Glutamatergic neuron (in vitro differentiated cells): ENCODE measurements around the gene MND1. TPM values are rescaled to one million over a fixed set of nuclear protein-coding genes. Genes with fewer than 3 reads are reported as not detected.

ENCODE experiments used
- DNase-seq: peaks from one replicate; pipeline ENCODE4 v3.0.0; 2022
- H3K27ac Mint-ChIP-seq: one replicate; pipeline ENCODE4 v1.8.0; 2020; ENCODE audit warnings: mild to moderate bottlenecking, mixed read lengths, inconsistent platforms; ENCODE audit not compliant: unreplicated experiment
- H3K27me3 Mint-ChIP-seq: one replicate; pipeline ENCODE4 v1.8.0; 2020; ENCODE audit warnings: mild to moderate bottlenecking, moderate library complexity, mixed read lengths, inconsistent platforms; ENCODE audit not compliant: unreplicated experiment
- H3K36me3 Mint-ChIP-seq: one replicate; pipeline ENCODE4 v1.8.0; 2020; ENCODE audit warnings: mild to moderate bottlenecking, mixed read lengths, inconsistent platforms; ENCODE audit not compliant: unreplicated experiment
- H3K4me1 Mint-ChIP-seq: one replicate; pipeline ENCODE4 v1.8.0; 2020; ENCODE audit warnings: mild to moderate bottlenecking, low read depth, mixed read lengths, inconsistent platforms; ENCODE audit not compliant: unreplicated experiment
- H3K4me3 Mint-ChIP-seq: one replicate; pipeline ENCODE4 v1.8.0; 2020; ENCODE audit warnings: mild to moderate bottlenecking, mixed read lengths, inconsistent platforms; ENCODE audit not compliant: unreplicated experiment
- H3K9me3 Mint-ChIP-seq: one replicate; pipeline ENCODE4 v1.8.0; 2020; ENCODE audit warnings: mild to moderate bottlenecking, moderate library complexity, mixed read lengths, inconsistent platforms; ENCODE audit not compliant: unreplicated experiment
- total RNA-seq: library from RNA; stranded (reverse); fragmentation: NEBNext Ultra II Directional; extraction: Animal tissue kit (Norgen Biotek cat#: 25700); gene quantifications from one replicate; pipeline ENCODE4 v1.2.1, GENCODE V29; 2021; ENCODE audit not compliant: unreplicated experiment
- TF ChIP-seq, protein P1 (sequence below): fragments of 200-600 bp; sonication (generic); IDR thresholded peaks from one replicate; pipeline ENCODE4 v1.5.0; 2021; ENCODE audit not compliant: partially characterized antibody, unreplicated experiment

Gene MND1
- total RNA-seq, 1 donor from 2014 or later: 2.0 TPM

DNA sequence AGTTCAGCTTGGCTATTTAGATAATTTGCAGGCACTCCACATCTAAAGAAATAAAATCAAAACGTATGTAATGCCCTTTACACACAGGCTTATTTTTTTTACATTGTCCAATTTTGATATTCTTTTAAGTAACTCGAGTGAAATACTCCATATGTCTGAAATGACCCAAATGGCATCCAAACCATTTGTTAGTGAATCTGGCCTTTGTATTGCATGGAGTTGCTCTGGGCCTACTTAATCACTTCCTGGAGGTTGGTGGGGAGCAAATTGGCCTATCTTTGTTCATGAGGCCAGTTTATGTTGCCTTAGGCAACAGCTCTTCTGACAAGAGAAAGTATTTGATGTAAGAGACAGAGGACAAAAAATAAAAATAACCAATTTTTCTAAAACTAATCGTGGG lies 74.1 kb downstream of the MND1 start:
- H3K36me3 Mint-ChIP-seq: no peaks in the 10 kb centered on the region
- no peak overlapping the region for H3K27ac Mint-ChIP-seq
- H3K4me1 Mint-ChIP-seq: peaks cover 8% of the 10 kb centered on the region
- no peaks in the 10 kb centered on the region for H3K9me3 Mint-ChIP-seq
- H3K27me3 Mint-ChIP-seq: no peaks in the 10 kb centered on the region
- no peak overlapping the region for H3K4me3 Mint-ChIP-seq
- TF ChIP-seq, protein P1, sequence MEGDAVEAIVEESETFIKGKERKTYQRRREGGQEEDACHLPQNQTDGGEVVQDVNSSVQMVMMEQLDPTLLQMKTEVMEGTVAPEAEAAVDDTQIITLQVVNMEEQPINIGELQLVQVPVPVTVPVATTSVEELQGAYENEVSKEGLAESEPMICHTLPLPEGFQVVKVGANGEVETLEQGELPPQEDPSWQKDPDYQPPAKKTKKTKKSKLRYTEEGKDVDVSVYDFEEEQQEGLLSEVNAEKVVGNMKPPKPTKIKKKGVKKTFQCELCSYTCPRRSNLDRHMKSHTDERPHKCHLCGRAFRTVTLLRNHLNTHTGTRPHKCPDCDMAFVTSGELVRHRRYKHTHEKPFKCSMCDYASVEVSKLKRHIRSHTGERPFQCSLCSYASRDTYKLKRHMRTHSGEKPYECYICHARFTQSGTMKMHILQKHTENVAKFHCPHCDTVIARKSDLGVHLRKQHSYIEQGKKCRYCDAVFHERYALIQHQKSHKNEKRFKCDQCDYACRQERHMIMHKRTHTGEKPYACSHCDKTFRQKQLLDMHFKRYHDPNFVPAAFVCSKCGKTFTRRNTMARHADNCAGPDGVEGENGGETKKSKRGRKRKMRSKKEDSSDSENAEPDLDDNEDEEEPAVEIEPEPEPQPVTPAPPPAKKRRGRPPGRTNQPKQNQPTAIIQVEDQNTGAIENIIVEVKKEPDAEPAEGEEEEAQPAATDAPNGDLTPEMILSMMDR: no peak
- DNase-seq: no peak

DNA sequence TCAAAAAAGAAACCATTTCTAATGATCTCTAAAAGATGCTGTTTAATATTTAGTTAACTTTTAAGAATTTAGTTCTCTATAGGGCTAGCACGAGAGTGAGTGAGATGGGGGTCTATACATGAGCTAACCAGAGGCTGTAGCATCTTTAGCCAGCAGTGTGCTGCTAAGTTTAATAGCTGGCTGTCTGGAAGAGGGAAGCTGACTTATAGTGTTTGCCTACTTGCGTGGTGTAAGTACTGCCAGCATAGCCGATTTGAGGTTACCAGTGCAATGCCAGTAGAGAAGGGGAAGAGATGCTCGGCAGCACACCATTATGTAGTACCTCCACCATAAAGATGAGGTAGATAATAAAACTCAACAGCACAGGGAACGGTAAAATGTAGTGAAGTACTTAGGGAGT lies 74.5 kb downstream of the MND1 start:
- TF ChIP-seq, protein P1: no peak
- no peak overlapping the region for H3K27ac Mint-ChIP-seq
- H3K27me3 Mint-ChIP-seq: no peaks in the 10 kb centered on the region
- no peak overlapping the region for H3K4me3 Mint-ChIP-seq
- no peak for DNase-seq
- H3K9me3 Mint-ChIP-seq: no peaks in the 10 kb centered on the region
- H3K4me1 Mint-ChIP-seq: peaks cover 3% of the 10 kb centered on the region
- H3K36me3 Mint-ChIP-seq: no peaks in the 10 kb centered on the region

DNA sequence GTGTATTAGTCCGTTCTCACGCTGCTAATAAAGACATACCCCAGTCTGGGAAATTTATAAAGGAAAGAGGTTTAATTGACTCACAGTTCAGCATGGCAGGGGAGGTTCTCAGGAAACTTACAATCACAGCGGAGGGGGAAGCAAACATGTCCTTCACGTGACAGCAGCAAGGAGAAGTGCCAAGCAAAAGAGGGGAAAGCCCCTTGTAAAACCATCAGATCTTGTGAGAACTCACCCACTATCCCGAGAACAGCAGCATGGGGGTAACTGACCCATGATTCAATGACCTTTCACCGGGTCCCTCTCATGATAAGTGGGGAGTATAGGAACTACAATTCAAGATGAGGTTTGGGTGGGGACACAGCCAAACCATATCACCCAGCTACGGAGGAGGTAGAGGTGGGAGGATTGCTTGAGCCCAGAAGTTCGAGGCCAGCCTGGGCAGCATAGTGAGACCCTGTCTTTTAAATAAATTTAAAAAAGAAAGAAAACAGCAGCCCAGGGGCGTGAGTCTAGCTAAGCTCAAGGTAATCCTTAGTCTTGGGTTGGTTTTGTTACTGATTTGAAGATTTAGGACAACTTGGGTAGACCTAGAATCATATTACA lies 75.3 kb downstream of the MND1 start:
- TF ChIP-seq, protein P1: no peak
- Mint-ChIP-seq H3K4me1 (peaks cover 3% of the 10 kb centered on the region), H3K4me3 (no peak overlapping the region), H3K27me3 (no peaks in the 10 kb centered on the region), H3K36me3 (no peaks in the 10 kb centered on the region), H3K27ac (no peak overlapping the region), H3K9me3 (no peaks in the 10 kb centered on the region)
- DNase-seq: no peak

DNA sequence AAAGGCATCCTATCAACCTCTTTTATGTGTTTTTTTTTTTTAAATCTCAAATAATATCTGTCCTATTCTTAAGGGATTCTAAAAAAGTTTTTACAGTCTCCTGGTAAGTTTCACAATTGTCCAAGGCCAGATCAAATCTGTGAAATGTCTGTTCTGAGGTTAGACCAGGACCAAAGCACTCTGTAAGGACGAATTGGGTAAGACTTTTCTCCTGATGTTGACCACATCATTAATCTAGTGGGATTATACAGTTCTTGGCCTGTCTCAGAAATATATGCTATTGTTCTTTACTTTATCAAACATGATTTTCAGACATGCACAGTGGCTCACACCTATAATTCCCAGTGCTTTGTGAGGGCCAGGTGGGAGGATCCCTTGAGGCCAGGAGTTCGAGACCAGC lies 75.9 kb downstream of the MND1 start:
- DNase-seq: no peak
- TF ChIP-seq, protein P1: no peak
- Mint-ChIP-seq H3K36me3 (no peaks in the 10 kb centered on the region), H3K27me3 (no peaks in the 10 kb centered on the region), H3K4me3 (no peak overlapping the region), H3K4me1 (peaks cover 3% of the 10 kb centered on the region), H3K9me3 (no peaks in the 10 kb centered on the region), H3K27ac (no peak overlapping the region)

DNA sequence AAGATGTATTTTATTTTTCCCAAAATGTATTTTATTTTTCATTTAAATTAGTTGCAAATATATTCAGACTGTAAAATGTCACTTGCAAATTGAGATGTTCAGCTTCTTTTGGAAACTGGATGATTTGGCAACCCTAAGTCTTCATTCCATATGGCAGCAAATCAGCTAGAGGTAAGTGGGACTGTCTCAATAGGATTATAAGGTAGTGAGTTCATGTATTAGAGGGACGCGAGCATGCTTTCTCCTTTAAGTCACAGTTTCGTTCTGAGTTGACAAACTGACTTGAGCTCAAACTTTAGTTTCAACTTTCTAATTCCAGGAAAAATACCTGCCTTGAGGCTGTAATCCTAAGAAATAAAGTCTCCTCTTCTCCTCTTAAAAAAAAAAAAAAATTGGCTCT lies 77.5 kb downstream of the MND1 start:
- H3K27me3 Mint-ChIP-seq: no peaks in the 10 kb centered on the region

More for the DNA sequence above, 77.5 kb downstream of the MND1 start:
- Mint-ChIP-seq H3K4me3 (no peak overlapping the region), H3K4me1 (peaks cover 3% of the 10 kb centered on the region), H3K36me3 (no peaks in the 10 kb centered on the region), H3K9me3 (no peaks in the 10 kb centered on the region), H3K27ac (no peak overlapping the region)
- TF ChIP-seq, protein P1: no peak
- DNase-seq: no peak
